Parathyroid adenoma (tissue), 2 donors: ENCODE results near the gene MRPS11.

Source experiments
- H2AFZ ChIP-seq: fragments of 300-600 bp; sonication (generic); one replicate; pipeline ENCODE4 v1.7.0; 2017; ENCODE audit warnings: antibody characterized with exemption, mild to moderate bottlenecking
- H3K27ac ChIP-seq: fragments of 300-600 bp; sonication (generic); one replicate; pipeline ENCODE4 v1.7.0; 2017
- H3K27me3 ChIP-seq: fragments of 300-600 bp; sonication (generic); one replicate; pipeline ENCODE4 v1.7.0; 2017; ENCODE audit warnings: low read length; ENCODE audit not compliant: control insufficient read depth, insufficient read depth
- H3K36me3 ChIP-seq: fragments of 300-600 bp; sonication (generic); one replicate; pipeline ENCODE4 v1.7.0; 2017; ENCODE audit warnings: low read length; ENCODE audit not compliant: control insufficient read depth, insufficient read depth
- H3K4me1 ChIP-seq: fragments of 300-600 bp; sonication (generic); one replicate; pipeline ENCODE4 v1.7.0; 2017; ENCODE audit warnings: control low read depth
- H3K4me2 ChIP-seq: fragments of 300-600 bp; sonication (generic); one replicate; pipeline ENCODE4 v1.7.0; 2017; ENCODE audit warnings: low read length
- H3K4me3 ChIP-seq: fragments of 300-600 bp; sonication (generic); one replicate; pipeline ENCODE4 v1.7.0; 2017; ENCODE audit warnings: low read depth, low read length
- H3K79me2 ChIP-seq: fragments of 300-600 bp; sonication (generic); one replicate; pipeline ENCODE4 v1.7.0; 2017; ENCODE audit warnings: control low read depth
- H3K9ac ChIP-seq: fragments of 300-600 bp; sonication (generic); one replicate; pipeline ENCODE4 v1.7.0; 2017; ENCODE audit warnings: mild to moderate bottlenecking
- H3K9me3 ChIP-seq: fragments of 300-600 bp; sonication (generic); one replicate; pipeline ENCODE4 v1.7.0; 2017; ENCODE audit warnings: low read length; ENCODE audit not compliant: control insufficient read depth
- CTCF ChIP-seq: fragments of 300-600 bp; sonication (generic); IDR thresholded peaks from one replicate; pipeline ENCODE4 v1.7.0; 2017; ENCODE audit warnings: antibody characterized with exemption, mild to moderate bottlenecking
- donor health status: primary hyperparathyroidism.

The MRPS11 gene

GRCh38 chr15:88493844-88494243 lies 26.3 kb downstream of the MRPS11 start:
- Histone ChIP-seq H3K4me3 (no peak overlapping the region), H3K9me3 (no peaks in the 10 kb centered on the region), H3K36me3 (no peaks in the 10 kb centered on the region), H3K27me3 (no peaks in the 10 kb centered on the region), H3K4me1 (no peaks in the 10 kb centered on the region), H3K27ac (no peak overlapping the region), H3K79me2 (no peaks in the 10 kb centered on the region), H2AFZ (no peak overlapping the region), H3K4me2 (no peak overlapping the region), H3K9ac (no peak overlapping the region)
- no peak for TF ChIP-seq CTCF

- Histone ChIP-seq H3K4me1 (no peaks in the 10 kb centered on the region), H3K9me3 (no peaks in the 10 kb centered on the region), H2AFZ (no peak overlapping the region), H3K4me2 (no peak overlapping the region), H3K27me3 (no peaks in the 10 kb centered on the region), H3K79me2 (no peaks in the 10 kb centered on the region), H3K36me3 (no peaks in the 10 kb centered on the region), H3K27ac (no peak overlapping the region), H3K9ac (no peak overlapping the region), H3K4me3 (no peak overlapping the region)
- no peak for TF ChIP-seq CTCF
Measured at GRCh38 chr15:88497109-88497765, 29.7 kb downstream of the MRPS11 start.

GRCh38 chr15:88498996-88499395 lies 31.5 kb downstream of the MRPS11 start:
- Histone ChIP-seq H3K4me1 (no peaks in the 10 kb centered on the region), H3K9ac (no peak overlapping the region), H2AFZ (no peak overlapping the region), H3K79me2 (no peaks in the 10 kb centered on the region), H3K4me3 (no peak overlapping the region), H3K27me3 (no peaks in the 10 kb centered on the region), H3K27ac (no peak overlapping the region), H3K4me2 (no peak overlapping the region), H3K36me3 (no peaks in the 10 kb centered on the region), H3K9me3 (no peaks in the 10 kb centered on the region)
- no peak for TF ChIP-seq CTCF

- Histone ChIP-seq H2AFZ (no peak overlapping the region), H3K79me2 (no peaks in the 10 kb centered on the region), H3K9ac (no peak overlapping the region), H3K9me3 (no peaks in the 10 kb centered on the region), H3K4me3 (no peak overlapping the region), H3K4me2 (no peak overlapping the region), H3K4me1 (no peaks in the 10 kb centered on the region), H3K27ac (no peak overlapping the region), H3K27me3 (no peaks in the 10 kb centered on the region), H3K36me3 (no peaks in the 10 kb centered on the region)
- TF ChIP-seq CTCF = no peak
Measured at GRCh38 chr15:88504445-88504844, 36.9 kb downstream of the MRPS11 start.

- Histone ChIP-seq H3K4me2 (no peak overlapping the region), H3K36me3 (no peaks in the 10 kb centered on the region), H2AFZ (no peak overlapping the region), H3K4me3 (no peak overlapping the region), H3K9ac (no peak overlapping the region), H3K27me3 (no peaks in the 10 kb centered on the region), H3K9me3 (no peaks in the 10 kb centered on the region), H3K79me2 (no peaks in the 10 kb centered on the region), H3K4me1 (no peaks in the 10 kb centered on the region), H3K27ac (no peak overlapping the region)
- TF ChIP-seq CTCF = no peak
Measured at GRCh38 chr15:88505721-88506120, 38.2 kb downstream of the MRPS11 start.
